Measurements from ENCODE around the gene TMEM31.

Gene TMEM31, protein sequence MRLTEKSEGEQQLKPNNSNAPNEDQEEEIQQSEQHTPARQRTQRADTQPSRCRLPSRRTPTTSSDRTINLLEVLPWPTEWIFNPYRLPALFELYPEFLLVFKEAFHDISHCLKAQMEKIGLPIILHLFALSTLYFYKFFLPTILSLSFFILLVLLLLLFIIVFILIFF

GRCh38 chrX:103710609-103711008, at the start of gene TMEM31:
TMEM31 (plus strand) TSS chrX:103710909; CDS start chrX:103712259, 1,350 bp downstream.
- no peak for DNase-seq

DNA sequence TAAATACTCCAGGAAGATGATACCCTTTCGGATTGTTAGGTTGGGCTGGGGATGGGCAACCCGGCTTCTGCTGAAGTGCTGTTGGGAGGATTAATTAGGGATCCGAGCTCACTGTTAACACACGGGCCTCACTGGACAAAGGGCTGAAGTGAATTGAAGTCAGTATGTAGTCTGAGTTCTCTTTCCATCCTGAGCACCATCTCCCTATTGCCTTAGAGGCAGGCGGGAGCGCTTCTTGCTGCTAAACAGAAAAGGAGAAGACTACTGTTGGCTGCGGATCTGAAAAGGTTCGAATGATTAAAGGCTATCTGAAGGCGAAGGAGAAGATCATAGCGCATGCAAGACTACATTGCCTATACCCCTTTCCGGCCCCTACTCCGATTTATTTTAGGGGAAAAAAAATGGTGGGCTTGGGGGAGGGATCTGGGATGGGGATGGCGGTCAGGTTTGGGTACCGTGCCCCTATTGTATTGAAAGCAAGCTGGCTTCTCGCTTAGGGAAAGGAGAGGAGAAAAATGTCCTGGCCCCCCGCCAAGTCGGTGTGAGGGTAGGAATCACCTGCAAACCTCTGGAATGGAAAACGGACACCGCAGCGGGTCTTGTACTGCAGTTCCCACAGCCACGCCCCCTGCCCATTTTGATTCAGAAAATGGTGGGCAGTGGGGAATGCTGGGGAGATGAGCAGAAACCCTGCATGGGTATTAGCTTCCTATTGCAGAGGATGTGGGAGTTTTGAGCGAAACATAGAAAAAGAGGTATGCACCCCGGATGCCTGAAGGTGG, 46.5 kb upstream of the TMEM31 start:
- DNase-seq = peak in 4 of 58 donors; percentile 0 to 10 (median 0)

GRCh38 chrX:103666202-103667107, 44.3 kb upstream of the TMEM31 start:
- DNase-seq = no peak

GRCh38 chrX:103669745-103670144, 41.0 kb upstream of the TMEM31 start:
- no peak for DNase-seq

- DNase-seq = no peak
Observed at GRCh38 chrX:103674531-103675454, 35.9 kb upstream of the TMEM31 start.

- DNase-seq = no peak
Observed at GRCh38 chrX:103678199-103678993, 32.3 kb upstream of the TMEM31 start.

GRCh38 chrX:103681443-103681842, 29.3 kb upstream of the TMEM31 start:
- no peak for DNase-seq

DNA sequence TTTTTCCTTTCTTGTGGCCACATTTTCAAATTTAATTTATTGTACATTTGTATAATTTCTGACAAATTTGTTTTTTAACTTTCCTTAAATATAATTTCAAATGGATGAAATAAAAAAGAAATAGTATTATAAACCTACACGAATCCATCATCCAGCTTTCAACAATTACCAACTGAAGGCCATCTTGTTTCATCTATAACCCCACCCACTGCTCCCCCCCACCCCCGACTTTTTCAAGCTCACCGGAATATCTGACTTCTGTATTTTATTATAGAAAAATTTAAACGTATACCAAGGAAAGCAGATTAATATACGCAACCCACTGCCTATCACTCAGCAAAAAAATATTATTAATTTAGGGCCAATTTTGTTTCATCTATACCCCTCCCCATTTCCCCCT, 25.3 kb upstream of the TMEM31 start:
- DNase-seq = no peak

DNA sequence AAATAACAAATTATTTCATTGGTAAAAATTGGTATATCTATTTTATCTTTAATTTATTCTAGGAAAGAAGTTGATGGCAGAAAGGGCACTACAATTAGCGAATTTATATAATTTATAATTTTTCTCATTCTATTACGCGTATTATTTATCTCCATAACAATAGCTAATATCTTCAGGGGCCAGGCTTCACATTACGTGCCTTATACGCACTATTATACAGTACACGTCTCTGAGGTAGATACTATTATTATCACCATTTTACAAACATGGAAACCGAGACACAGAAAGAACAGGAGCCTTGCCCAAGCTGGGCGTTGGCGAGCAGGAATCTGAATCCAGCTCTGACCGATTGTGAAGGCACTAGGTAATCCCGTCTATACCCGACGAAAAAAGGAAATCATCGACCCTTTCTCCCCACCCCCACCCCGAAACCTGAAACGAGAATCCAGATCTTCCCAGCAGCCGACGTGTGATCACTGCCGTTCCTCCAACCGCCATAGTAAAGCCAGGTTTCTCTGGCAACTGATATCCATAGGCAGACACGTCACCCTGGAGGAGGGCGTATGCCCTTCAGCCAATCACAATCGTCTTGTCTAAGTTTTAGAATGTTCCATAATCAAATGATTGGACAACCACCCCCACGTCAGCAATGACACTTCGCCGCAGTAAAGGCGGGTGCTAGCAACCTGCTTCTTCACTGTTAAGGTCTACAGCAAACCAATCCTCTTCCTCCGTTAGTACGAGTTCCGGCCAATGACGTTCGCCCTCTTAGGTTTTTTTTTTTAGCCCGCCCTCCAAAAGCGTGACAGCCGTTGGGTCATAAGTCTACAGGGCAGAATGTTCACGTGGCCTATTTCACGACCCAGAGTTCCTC, 24.3 kb upstream of the TMEM31 start, which contains the start of gene MORF4L2:
TSS of gene MORF4L2 (minus strand) at position 501 of the 874 bp plus-strand sequence. CDS start 9,672 bp downstream, outside the sequence.
- DNase-seq = peak; percentile 20 to 95 (median 81)

DNA sequence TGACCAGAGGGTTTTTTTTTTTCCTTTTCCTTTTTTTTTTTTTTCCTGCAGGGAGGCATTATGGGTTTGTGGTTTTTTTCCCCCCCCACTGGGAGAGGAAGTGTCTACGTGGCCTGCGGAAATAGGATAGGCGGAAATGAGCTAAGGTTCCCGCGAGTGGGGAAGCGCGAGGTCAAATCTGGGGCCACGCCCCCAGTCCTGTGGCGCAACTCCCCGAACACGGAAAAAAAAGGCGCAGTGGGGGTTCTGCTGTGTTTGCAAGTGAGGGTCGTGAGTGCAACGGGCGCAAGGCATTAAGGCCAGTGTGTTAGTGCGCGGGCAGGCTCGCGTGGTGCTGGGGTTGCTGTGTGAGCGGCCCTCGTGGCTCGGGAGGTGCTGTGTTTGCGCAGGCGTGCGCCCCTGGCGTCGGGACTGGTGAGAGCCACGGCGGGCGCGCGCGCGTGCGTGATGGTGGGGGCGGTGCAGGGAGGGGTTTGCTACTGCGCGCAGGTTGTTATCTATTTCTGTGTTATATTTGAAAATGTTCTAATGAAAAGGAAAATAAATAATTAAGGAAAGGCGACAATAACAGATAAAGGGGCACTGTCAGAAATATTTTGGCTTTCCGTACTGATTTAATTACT, 23.5 kb upstream of the TMEM31 start:
- peak in 57 of 58 donors; percentile 49 to 91 (median 80) for DNase-seq

DNA sequence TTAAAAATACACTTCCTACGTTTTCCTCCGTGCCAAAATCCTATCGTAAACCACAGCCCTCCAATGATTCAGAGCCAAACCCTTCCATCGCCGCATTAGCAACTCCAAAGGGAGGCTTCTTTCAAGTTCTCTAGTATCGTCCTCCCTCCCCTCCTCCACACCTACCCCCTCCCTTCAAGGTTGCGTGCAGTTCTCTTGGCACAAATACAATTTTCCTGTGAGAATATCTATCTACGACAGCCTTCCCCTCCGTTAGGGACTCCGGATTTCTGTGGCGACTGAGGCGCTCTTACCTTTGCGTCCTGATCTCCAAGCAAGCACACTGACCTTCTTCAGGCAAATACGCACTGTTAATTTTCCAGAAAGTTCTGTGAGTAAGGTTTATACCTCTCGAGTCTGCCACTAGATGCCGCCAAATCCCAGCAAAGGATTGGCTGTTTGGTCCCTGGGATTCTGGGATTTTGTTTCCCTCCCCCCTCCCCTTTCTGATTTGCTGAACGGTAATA, 23.0 kb upstream of the TMEM31 start:
- DNase-seq = peak in 56 of 58 donors; percentile 1 to 79 (median 49)

GRCh38 chrX:103688946-103689345, 21.8 kb upstream of the TMEM31 start:
- peak in 2 of 58 donors; percentile 0 to 49 for DNase-seq

- DNase-seq = no peak
Observed at GRCh38 chrX:103691059-103691458, 19.6 kb upstream of the TMEM31 start.

GRCh38 chrX:103697687-103698086, 13.0 kb upstream of the TMEM31 start:
- DNase-seq = no peak

DNA sequence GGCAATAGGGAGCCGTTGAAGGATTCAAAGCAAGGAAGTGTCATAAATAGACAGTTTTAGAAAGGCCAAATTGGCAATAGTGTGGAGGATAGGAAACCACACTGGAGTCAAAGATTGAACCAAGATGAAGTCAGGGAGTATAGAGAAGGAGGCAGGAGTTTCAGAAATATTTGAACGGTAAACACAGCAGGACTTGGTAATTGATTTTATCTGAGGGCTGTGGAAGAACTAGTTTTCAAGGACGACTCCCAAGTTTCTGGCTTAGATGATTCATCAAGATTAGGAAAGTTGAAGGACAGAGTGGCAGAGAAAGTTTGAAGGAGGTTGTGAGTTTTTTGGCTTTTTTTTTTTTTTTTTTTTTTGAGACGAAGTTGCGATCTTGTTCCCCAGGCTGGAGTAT, 11.5 kb upstream of the TMEM31 start:
- no peak for DNase-seq

- peak in 50 of 58 donors; percentile 1 to 86 (median 38) for DNase-seq
Observed at GRCh38 chrX:103704863-103705262, 5.8 kb upstream of the TMEM31 start.

DNA sequence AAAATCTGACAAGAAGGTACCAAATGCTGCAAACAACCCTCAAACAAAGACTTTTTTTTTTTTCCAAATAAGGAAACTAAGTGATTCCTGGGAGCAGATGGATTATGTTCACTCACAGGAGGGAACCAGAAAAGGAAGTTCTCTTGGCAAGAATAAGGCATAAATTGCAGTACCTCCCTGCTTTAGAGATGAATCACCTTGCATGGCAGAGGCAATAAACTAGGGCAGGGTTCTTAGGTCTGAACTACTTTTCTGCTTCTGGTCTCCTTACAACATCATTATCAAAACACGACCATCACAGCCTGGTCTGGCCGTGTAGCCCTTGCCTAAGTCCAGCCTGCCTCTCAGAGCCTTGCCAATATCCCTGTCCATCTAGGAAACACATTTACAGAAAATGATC, 6.3 kb downstream of the TMEM31 start:
- no peak for DNase-seq

- DNase-seq = no peak
Observed at GRCh38 chrX:103718120-103718519, 7.4 kb downstream of the TMEM31 start.

Measured in anterior cingulate cortex (tissue), 58 donors.